H1 (cell line): ENCODE data around the gene C1orf87. TPM values are rescaled to one million over a fixed set of nuclear protein-coding genes. Genes with fewer than 3 reads are reported as not detected.

ENCODE experiments used
- CTCF ChIA-PET: fragments of 300-600 bp; sonication (Branson Sonifier 250); formaldehyde crosslinking; loops from one replicate; lab custom pipeline; 2021; ENCODE audit not compliant: partially characterized antibody; lab: Charles Lee
- POLR2A ChIA-PET: fragments of 300-600 bp; sonication (Branson Sonifier 250); formaldehyde crosslinking; loops from one replicate; lab custom pipeline; 2021; ENCODE audit warnings: inconsistent platforms; ENCODE audit not compliant: partially characterized antibody; lab: Charles Lee
- DNase-seq, 2 experiments: peaks; one replicate each; pipeline versions ENCODE4 v3.0.0 to v3.0.0-alpha.2; 2010 to 2022; ENCODE audit warnings: low spot score in 2 of 2, low read depth in 1 of 2, mixed read lengths in 1 of 2
- FAIRE-seq: peaks from 2 replicates; lab custom pipeline; 2011; peaks lifted over from hg19 to GRCh38; lab: Jason Lieb, UNC
- H2AFZ ChIP-seq: 2 replicates; pipeline ENCODE4 v1.8.1; 2012; ENCODE audit warnings: low read length, inconsistent platforms
- H2AK5ac ChIP-seq: 2 replicates; pipeline ENCODE4 v1.6.1; 2013; ENCODE audit warnings: low read depth, low read length
- H2BK120ac ChIP-seq: replicated peaks from 2 replicates; pipeline ENCODE3; 2013; ENCODE audit warnings: low read depth, low read length, inconsistent platforms
- H2BK12ac ChIP-seq: 2 replicates; pipeline ENCODE4 v1.6.1; 2013; ENCODE audit warnings: low read depth, low read length
- H2BK15ac ChIP-seq: 2 replicates; pipeline ENCODE4 v1.6.1; 2013; ENCODE audit warnings: low read length
- H2BK20ac ChIP-seq: 2 replicates; pipeline ENCODE4 v1.6.1; 2013; ENCODE audit warnings: low read length
- H2BK5ac ChIP-seq: 2 replicates; pipeline ENCODE4 v1.6.1; 2013; ENCODE audit warnings: low read depth, low read length
- H3K14ac ChIP-seq: 2 replicates; pipeline ENCODE4 v1.6.1; 2013; ENCODE audit warnings: inconsistent platforms; ENCODE audit not compliant: insufficient read length
- H3K18ac ChIP-seq: 2 replicates; pipeline ENCODE4 v1.6.1; 2013; ENCODE audit warnings: low read length; ENCODE audit errors: extremely low read depth
- H3K23ac ChIP-seq: 2 replicates; pipeline ENCODE4 v1.6.1; 2013; ENCODE audit warnings: inconsistent platforms; ENCODE audit not compliant: insufficient read length
- H3K23me2 ChIP-seq: 2 replicates; pipeline ENCODE4 v1.6.1; 2013; ENCODE audit warnings: low read depth, low read length
- H3K27ac ChIP-seq: 2 replicates; pipeline ENCODE4 v1.6.1; 2011; ENCODE audit warnings: low read depth, low read length, inconsistent platforms
- H3K27me3 ChIP-seq, 4 experiments: replicated peaks in 1 of 4; 1 replicate in 1 of 4; 2 replicates in 3 of 4; pipeline versions ENCODE4 v1.6.1 to v1.8.1; 2011 to 2013; ENCODE audit warnings: low read length in 3 of 4, mild to moderate bottlenecking in 3 of 4, inconsistent platforms in 2 of 4, mixed read lengths in 2 of 4, moderate library complexity in 1 of 4; ENCODE audit not compliant: control insufficient read depth in 3 of 4, insufficient read depth in 3 of 4; ENCODE audit errors: extremely low read depth in 1 of 4
- H3K36me3 ChIP-seq, 4 experiments: 2 replicates each; pipeline versions ENCODE4 v1.6.1 to v1.8.1; 2011 to 2013; ENCODE audit warnings: mild to moderate bottlenecking in 4 of 4, low read length in 3 of 4, moderate library complexity in 2 of 4, control low read depth in 1 of 4, inconsistent platforms in 1 of 4; ENCODE audit not compliant: insufficient read depth in 4 of 4, control insufficient read depth in 2 of 4
- H3K4ac ChIP-seq: replicated peaks from 2 replicates; pipeline ENCODE3; 2013; ENCODE audit warnings: low read length, low read depth, mixed read lengths, inconsistent platforms; ENCODE audit not compliant: insufficient read length
- H3K4me1 ChIP-seq, 4 experiments: replicated peaks in 1 of 4; 1 replicate in 1 of 4; 2 replicates in 3 of 4; pipeline versions ENCODE4 v1.6.1 to v1.8.1; 2011 to 2013; ENCODE audit warnings: low read length in 3 of 4, inconsistent platforms in 2 of 4, mixed read lengths in 1 of 4; ENCODE audit not compliant: insufficient read depth in 4 of 4, control insufficient read depth in 3 of 4
- H3K4me2 ChIP-seq, 2 experiments: 2 replicates each; pipeline versions ENCODE4 v1.6.1 to v1.8.1; 2011 to 2013; ENCODE audit warnings: low read depth in 2 of 2, low read length in 2 of 2, control low read depth in 1 of 2, inconsistent platforms in 1 of 2, mild to moderate bottlenecking in 1 of 2; ENCODE audit not compliant: insufficient read depth in 1 of 2
- H3K4me3 ChIP-seq, 4 experiments: fragments of 200-600, 300-600 bp in 1 of 4; sonication (generic), shearing (Covaris generic), sonication (Bioruptor Twin) in 1 of 4; 2 replicates each; pipeline versions ENCODE4 v1.5.1 to v1.8.1; 2011 to 2016; ENCODE audit warnings: low read length in 4 of 4, low read depth in 3 of 4, control low read depth in 2 of 4, inconsistent platforms in 2 of 4, mild to moderate bottlenecking in 2 of 4, mixed read lengths in 1 of 4, moderate library complexity in 1 of 4; ENCODE audit not compliant: insufficient read depth in 2 of 4; ENCODE audit errors: extremely low read depth in 1 of 4
- H3K56ac ChIP-seq: replicated peaks from 2 replicates; pipeline ENCODE3; 2013; ENCODE audit warnings: low read depth, mild to moderate bottlenecking, mixed read lengths, low read length, inconsistent platforms; ENCODE audit not compliant: insufficient read length
- H3K79me1 ChIP-seq: 2 replicates; pipeline ENCODE4 v1.6.1; 2013; ENCODE audit warnings: low read depth, low read length, control low read depth
- H3K79me2 ChIP-seq, 2 experiments: 2 replicates each; pipeline versions ENCODE4 v1.6.1 to v1.8.1; 2012 to 2013; ENCODE audit warnings: low read length in 2 of 2, mild to moderate bottlenecking in 2 of 2, inconsistent platforms in 1 of 2; ENCODE audit not compliant: insufficient read depth in 2 of 2, control insufficient read depth in 1 of 2
- H3K9ac ChIP-seq, 4 experiments: replicated peaks in 1 of 4; 1 replicate in 1 of 4; 2 replicates in 3 of 4; pipeline versions ENCODE4 v1.6.1 to v1.8.1; 2011 to 2013; ENCODE audit warnings: low read depth in 3 of 4, low read length in 3 of 4, control low read depth in 2 of 4, mild to moderate bottlenecking in 2 of 4, moderate library complexity in 2 of 4, inconsistent platforms in 1 of 4; ENCODE audit errors: extremely low read depth in 1 of 4
- H3K9me3 ChIP-seq, 2 experiments: 2 replicates each; pipeline versions ENCODE4 v1.6.1 to v1.8.1; 2012 to 2013; ENCODE audit warnings: mild to moderate bottlenecking in 2 of 2, moderate library complexity in 2 of 2, control low read depth in 1 of 2, inconsistent platforms in 1 of 2, low read depth in 1 of 2, low read length in 1 of 2, mixed read lengths in 1 of 2; ENCODE audit not compliant: insufficient read depth in 2 of 2
- H4K20me1 ChIP-seq, 2 experiments: replicated peaks in 1 of 2; 2 replicates each; pipeline versions ENCODE3 to v1.8.1; 2011 to 2013; ENCODE audit warnings: inconsistent platforms in 2 of 2, low read length in 2 of 2, mild to moderate bottlenecking in 1 of 2; ENCODE audit not compliant: insufficient read depth in 2 of 2, control insufficient read depth in 1 of 2
- H4K5ac ChIP-seq: 2 replicates; pipeline ENCODE4 v1.6.1; 2013; ENCODE audit warnings: low read length, low read depth, mixed read lengths, inconsistent platforms; ENCODE audit not compliant: insufficient read length
- H4K8ac ChIP-seq: 2 replicates; pipeline ENCODE4 v1.8.0; 2013; ENCODE audit warnings: mild to moderate bottlenecking, moderate library complexity, low read length, inconsistent platforms; ENCODE audit not compliant: insufficient read depth; ENCODE audit errors: extremely low read depth
- H4K91ac ChIP-seq: replicated peaks from 2 replicates; pipeline ENCODE3; 2013; ENCODE audit warnings: low read length, mixed read lengths, inconsistent platforms; ENCODE audit not compliant: insufficient read length
- BACH1 ChIP-seq: IDR thresholded peaks from 2 replicates; pipeline ENCODE4 v1.6.1; 2012; ENCODE audit warnings: low read length, improper control_type of control experiment
- CHD2 ChIP-seq: IDR thresholded peaks from 2 replicates; pipeline ENCODE4 v1.6.1; 2012; ENCODE audit warnings: low read length, improper control_type of control experiment
- EP300 ChIP-seq, 2 experiments: IDR thresholded peaks; 1 replicate in 1 of 2; 2 replicates in 1 of 2; pipeline ENCODE4 v1.6.1; 2011 to 2012; ENCODE audit warnings: low read depth in 2 of 2, low read length in 2 of 2, mild to moderate bottlenecking in 2 of 2, borderline replicate concordance in 1 of 2, inconsistent platforms in 1 of 2, moderate library complexity in 1 of 2
- EZH2 ChIP-seq: fragments of 200-600 bp; sonication (generic); IDR thresholded peaks from 2 replicates; pipeline ENCODE4 v1.7.1; 2012; ENCODE audit warnings: low read depth, mild to moderate bottlenecking, moderate library complexity, low read length, inconsistent platforms; ENCODE audit not compliant: severe bottlenecking
- FOSL1 ChIP-seq: IDR thresholded peaks from 2 replicates; pipeline ENCODE4 v1.6.1; 2011; ENCODE audit warnings: mild to moderate bottlenecking, low read depth, low read length, moderate library complexity; ENCODE audit not compliant: insufficient read depth
- JUN ChIP-seq: IDR thresholded peaks from 2 replicates; pipeline ENCODE4 v1.6.1; 2011; ENCODE audit warnings: low read depth, mild to moderate bottlenecking, improper control_type of control experiment, low read length
- KDM1A ChIP-seq: fragments of 200-600, 300-600 bp; sonication (generic); IDR thresholded peaks from 2 replicates; pipeline ENCODE4 v1.7.1; 2016; ENCODE audit warnings: mild to moderate bottlenecking, low read length, borderline replicate concordance
- PHF8 ChIP-seq: fragments of 200-600 bp; sonication (generic); conservative IDR thresholded peaks from 2 replicates; pipeline ENCODE4 v1.7.1; 2012; ENCODE audit warnings: low read depth, mild to moderate bottlenecking, inconsistent platforms, low read length, moderate library complexity
- POU5F1 ChIP-seq: IDR thresholded peaks from 2 replicates; pipeline ENCODE4 v1.6.1; 2011; ENCODE audit warnings: low read depth, mild to moderate bottlenecking, low read length, moderate library complexity
- RNF2 ChIP-seq: fragments of 200-900, 300-1000 bp; sonication (generic); IDR thresholded peaks from 2 replicates; pipeline ENCODE4 v1.7.1; 2016; ENCODE audit warnings: borderline replicate concordance, low read depth, mild to moderate bottlenecking, antibody characterized with exemption, low read length; ENCODE audit not compliant: poor library complexity, severe bottlenecking; ENCODE audit errors: missing control alignments
- RXRA ChIP-seq: IDR thresholded peaks from 2 replicates; pipeline ENCODE4 v1.6.1; 2011; ENCODE audit warnings: low read depth, mild to moderate bottlenecking, low read length, moderate library complexity; ENCODE audit not compliant: insufficient read depth
- SP2 ChIP-seq: IDR thresholded peaks from 2 replicates; pipeline ENCODE4 v1.6.1; 2012; ENCODE audit warnings: mild to moderate bottlenecking, low read length, inconsistent platforms
- TBP ChIP-seq: IDR thresholded peaks from 2 replicates; pipeline ENCODE4 v1.6.1; 2011; ENCODE audit warnings: low read depth, low read length, improper control_type of control experiment
- WGBS, 2 experiments: shearing (Covaris generic) in 1 of 2; methylation state at CpG; one replicate each; pipeline versions ENCODE4 v1.1.6 to v1.1.7; 2013 to 2015; ENCODE audit warnings: low lambda C conversion rate in 2 of 2, mixed read lengths in 2 of 2, inconsistent platforms in 1 of 2, low coverage in 1 of 2, missing lambda C conversion rate in 1 of 2; ENCODE audit not compliant: insufficient replicate concordance in 2 of 2, insufficient coverage in 1 of 2, insufficient read length in 1 of 2; ENCODE audit errors: extremely low coverage in 1 of 2, missing lambda C conversion rate in 1 of 2; 5-methylcytosine and 5-hydroxymethylcytosine counted together
- polyA plus RNA-seq, 7 experiments: library from polyadenylated mRNA; depleted of rRNA in 3 of 7; stranded (reverse) in 5 of 7; unstranded in 2 of 7; fragments of >200 nt in 5 of 7; fragments of 200-250 nt in 2 of 7; gene quantifications; 1 replicate in 5 of 7; 2 replicates in 1 of 7; 4 replicates in 1 of 7; pipeline versions ENCODE4 v1.2.1 to v1.2.3, GENCODE V29; 2011 to 2013; ENCODE audit warnings: missing spikeins in 2 of 7, mixed read lengths in 2 of 7
- total RNA-seq: library from RNA; stranded (reverse); fragmentation: NEBNext Ultra II Directional; extraction: Animal tissue kit (Norgen Biotek cat#: 25700); gene quantifications from 2 replicates; pipeline ENCODE4 v1.2.1, GENCODE V29; 2021
- TF ChIP-seq, protein P1 (sequence below): IDR thresholded peaks from 2 replicates; pipeline ENCODE4 v1.6.1; 2012; ENCODE audit warnings: inconsistent platforms

C1orf87 gene
- total and polyA plus RNA-seq, 2 of the 8 experiments (the other 6 are each of a cell fraction or from before 2014, with no cell fraction given) = 0.41 TPM; not detected in 1

DNA sequence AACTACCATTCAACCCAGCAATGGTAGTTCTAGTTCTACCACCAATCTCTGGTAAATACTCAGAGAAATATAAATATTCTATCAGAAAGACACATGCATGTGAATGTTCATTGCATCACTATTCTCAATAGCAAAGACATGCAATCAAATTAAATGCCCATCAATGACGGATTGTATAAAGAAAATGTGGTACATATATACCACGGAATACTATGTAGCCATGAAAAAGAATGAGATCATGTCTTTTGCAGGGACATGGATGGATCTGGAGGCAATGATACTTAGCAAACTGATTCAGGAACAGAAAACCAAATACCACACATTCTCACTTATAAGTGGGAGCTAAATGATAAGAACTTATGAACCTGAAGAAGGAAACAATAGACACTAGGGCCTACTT lies 37.5 kb upstream of the C1orf87 start:
- no peak overlapping the region for H3K18ac ChIP-seq
- no peak for FAIRE-seq
- no peaks in the 10 kb centered on the region for H3K27me3 ChIP-seq
- H4K91ac ChIP-seq = no peak overlapping the region
- DNase-seq = no peak
- H3K14ac ChIP-seq = no peak overlapping the region
- no peak overlapping the region for H3K4me3 ChIP-seq
- no peaks in the 10 kb centered on the region for H3K9me3 ChIP-seq
- H3K4me2 ChIP-seq = no peak overlapping the region
- ChIA-PET POLR2A (no interaction called here), CTCF (interaction anchor here (1.3 kb wide), 1 partner anchor 9 kb away, joined by 4 read pairs; no protein-coding TSS in a partner anchor)
- no peak overlapping the region for H3K23ac ChIP-seq
- H2AK5ac ChIP-seq = no peak overlapping the region
- H3K9ac ChIP-seq = no peak overlapping the region
- no peak overlapping the region for H2BK15ac ChIP-seq
- no peak overlapping the region for H2BK12ac ChIP-seq
- peaks cover 0 to 4% (median 0%) of the 10 kb centered on the region in 4 experiments; a peak in 1 of 7 replicates for H3K4me1 ChIP-seq
- no peaks in the 10 kb centered on the region for H3K23me2 ChIP-seq
- no peak overlapping the region for H4K5ac ChIP-seq
- H3K4ac ChIP-seq = no peak overlapping the region
- no peak overlapping the region for H2AFZ ChIP-seq
- no peaks in the 10 kb centered on the region for H3K79me2 ChIP-seq
- H3K27ac ChIP-seq = no peak overlapping the region
- H3K79me1 ChIP-seq = no peaks in the 10 kb centered on the region
- H2BK20ac ChIP-seq = no peak overlapping the region
- H3K56ac ChIP-seq = no peak overlapping the region
- WGBS, 2 experiments = 89% methylated on average over 2 of the region's 2 CpGs; no CpG with 5 or more reads in 1 of the 2 experiments
- H4K8ac ChIP-seq = no peak overlapping the region
- no peaks in the 10 kb centered on the region for H3K36me3 ChIP-seq
- no peaks in the 10 kb centered on the region for H4K20me1 ChIP-seq
- H2BK5ac ChIP-seq = no peak overlapping the region
- no peak overlapping the region for H2BK120ac ChIP-seq
- TF ChIP-seq CHD2 (no peak), EP300 (IDR thresholded peaks at IDR 0.05; ENCODE audit: borderline replicate concordance in 1 of 2, low read depth in 2 of 2, low read length in 2 of 2) (no peak), RXRA (no peak), JUN (no peak), POU5F1 (no peak), RNF2 (no peak), BACH1 (no peak), PHF8 (no peak), KDM1A (no peak), EZH2 (no peak), FOSL1 (no peak), SP2 (no peak), TBP (no peak)
- TF ChIP-seq, protein P1, sequence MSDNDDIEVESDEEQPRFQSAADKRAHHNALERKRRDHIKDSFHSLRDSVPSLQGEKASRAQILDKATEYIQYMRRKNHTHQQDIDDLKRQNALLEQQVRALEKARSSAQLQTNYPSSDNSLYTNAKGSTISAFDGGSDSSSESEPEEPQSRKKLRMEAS = no peak
